Activated T-helper 1 cell treated with anti-CD3 and anti-CD28 coated beads, Interleukin-12 subunit alpha, Interleukin-12 subunit beta, Interleukin-2, Interleukin-4 antibody, amounts not matched to agents 30 ng/mL and 10 ng/mL and 1 ng/mL, durations not matched to agents 14 hours and 24 hours and 36 hours (primary cell): ENCODE measurements around the gene IP6K2. TPM values are rescaled to one million over a fixed set of nuclear protein-coding genes. Genes with fewer than 3 reads are reported as not detected.

Experiments
- DNase-seq: peaks from one replicate; pipeline ENCODE4 v3.0.0; 2021; ENCODE audit warnings: low spot score
- H3K27ac Mint-ChIP-seq: one replicate; pipeline ENCODE4 v1.8.0; 2021; ENCODE audit warnings: mild to moderate bottlenecking, mixed read lengths
- H3K27me3 Mint-ChIP-seq: one replicate; pipeline ENCODE4 v1.8.0; 2022; ENCODE audit warnings: mild to moderate bottlenecking, moderate library complexity, mixed read lengths; ENCODE audit not compliant: insufficient read depth
- H3K36me3 Mint-ChIP-seq: one replicate; pipeline ENCODE4 v1.8.0; 2021; ENCODE audit warnings: low read depth, mixed read lengths
- H3K4me1 Mint-ChIP-seq: one replicate; pipeline ENCODE4 v1.8.0; 2021; ENCODE audit warnings: low read depth, mixed read lengths
- H3K4me3 Mint-ChIP-seq: one replicate; pipeline ENCODE4 v1.8.0; 2021; ENCODE audit warnings: mild to moderate bottlenecking, moderate library complexity, mixed read lengths
- H3K9me3 Mint-ChIP-seq: one replicate; pipeline ENCODE4 v1.8.0; 2021; ENCODE audit warnings: mixed read lengths
- intact Hi-C: fragments of 100-400 bp; cut with micrococcal nuclease; formaldehyde crosslinking; loops from one replicate; pipeline ENCODE4 v1.15.1; 2024
- total RNA-seq: library from RNA; stranded (reverse); gene quantifications from 2 replicates; pipeline ENCODE4 v1.2.3, GENCODE V29; 2022

IP6K2 gene
- total RNA-seq, 1 donor from 2014 or later, result 61.0 TPM

DNA sequence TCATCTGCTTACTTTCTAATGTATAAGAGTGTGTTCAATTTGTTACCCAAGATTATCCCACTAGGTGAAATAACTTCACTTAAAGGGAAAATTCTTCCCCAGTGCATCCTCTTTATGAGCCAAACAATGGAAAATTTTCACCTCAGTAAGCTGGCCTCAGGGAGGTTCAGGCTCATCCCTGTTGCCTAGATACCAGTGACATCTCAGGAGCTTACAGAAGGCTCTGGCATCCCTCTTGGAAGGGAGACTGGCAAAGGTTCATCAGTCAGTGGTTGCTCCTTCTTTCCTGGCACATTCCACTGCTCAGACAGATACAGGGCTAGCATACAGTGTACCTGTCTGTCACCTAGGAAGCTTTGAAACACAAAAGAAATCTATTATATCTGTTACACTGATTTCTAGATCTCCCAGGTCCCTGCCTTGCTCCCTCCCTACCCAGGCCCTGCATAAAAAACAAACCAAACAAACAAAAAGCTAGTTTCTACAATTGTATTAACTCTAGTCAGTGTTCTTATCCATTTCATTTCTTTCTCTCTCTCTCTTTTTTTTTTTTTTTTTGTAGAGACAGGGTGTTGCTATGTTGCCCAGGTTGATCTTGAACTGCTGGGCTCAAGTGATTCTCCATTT is 1.7 kb downstream of the IP6K2 start:
- H3K4me3 Mint-ChIP-seq, result peak overlapping the region; percentile 98
- H3K36me3 Mint-ChIP-seq, result peaks cover 20% of the 10 kb centered on the region
- H3K27ac Mint-ChIP-seq, result peak overlapping the region; percentile 94
- H3K4me1 Mint-ChIP-seq, result peaks cover 35% of the 10 kb centered on the region
- H3K27me3 Mint-ChIP-seq, result peaks cover 12% of the 10 kb centered on the region
- intact Hi-C loops, result loop anchor here (5.0 kb wide), 3 partner anchors 158 to 312 kb away; partner anchors contain the start of genes IMPDH2, PFKFB4 and WDR6
- H3K9me3 Mint-ChIP-seq, result no peaks in the 10 kb centered on the region
- no peak for DNase-seq

DNA sequence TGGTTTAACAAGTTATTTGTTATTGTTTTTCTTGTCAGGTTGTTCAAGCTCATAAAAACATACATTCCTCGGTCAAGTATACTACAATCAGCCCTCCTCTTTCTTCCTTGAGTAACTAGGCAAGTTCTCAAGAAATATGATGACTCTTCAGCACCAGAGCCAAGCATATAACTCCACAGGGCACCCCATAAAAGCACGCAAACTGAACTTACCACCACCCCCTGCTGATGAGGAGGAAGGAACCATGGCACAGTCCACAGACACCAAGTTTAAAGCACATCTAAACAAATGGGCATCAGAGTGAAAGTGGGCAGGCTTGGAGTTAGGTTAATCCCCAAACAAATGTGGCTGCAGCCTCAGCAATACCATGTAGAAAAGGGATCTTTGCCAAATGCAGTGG is 5.3 kb downstream of the IP6K2 start:
- intact Hi-C loops, result no loop called here
- no peaks in the 10 kb centered on the region for H3K27me3 Mint-ChIP-seq
- H3K9me3 Mint-ChIP-seq, result no peaks in the 10 kb centered on the region
- no peak overlapping the region for H3K4me3 Mint-ChIP-seq
- peaks cover 28% of the 10 kb centered on the region for H3K4me1 Mint-ChIP-seq
- H3K36me3 Mint-ChIP-seq, result peaks cover 29% of the 10 kb centered on the region
- H3K27ac Mint-ChIP-seq, result no peak overlapping the region
- no peak for DNase-seq

DNA sequence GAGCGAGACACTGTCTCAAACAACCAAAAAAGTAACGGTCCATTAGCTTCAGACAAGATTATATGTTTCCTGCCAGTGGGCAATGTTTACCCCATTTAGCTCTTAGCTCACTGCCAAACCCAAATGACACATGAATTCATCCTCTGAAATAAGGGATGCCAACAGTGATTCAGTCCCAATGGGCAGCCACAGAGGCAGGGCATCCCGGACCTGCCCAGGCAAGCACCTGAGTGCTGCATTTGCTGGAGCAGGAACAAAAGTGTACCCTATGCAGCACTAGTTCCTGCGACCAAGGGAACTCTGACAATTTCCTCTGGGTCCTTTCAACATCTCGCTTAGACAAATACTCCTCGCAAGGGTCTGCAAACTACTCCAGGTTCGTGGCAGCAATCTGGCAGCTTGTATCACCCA is 8.0 kb downstream of the IP6K2 start:
- Mint-ChIP-seq H3K4me3 (no peak overlapping the region), H3K27me3 (no peaks in the 10 kb centered on the region), H3K9me3 (no peaks in the 10 kb centered on the region), H3K27ac (no peak overlapping the region), H3K36me3 (peaks cover 31% of the 10 kb centered on the region), H3K4me1 (peaks cover 11% of the 10 kb centered on the region)
- DNase-seq, result no peak
- intact Hi-C loops, result no loop called here

DNA sequence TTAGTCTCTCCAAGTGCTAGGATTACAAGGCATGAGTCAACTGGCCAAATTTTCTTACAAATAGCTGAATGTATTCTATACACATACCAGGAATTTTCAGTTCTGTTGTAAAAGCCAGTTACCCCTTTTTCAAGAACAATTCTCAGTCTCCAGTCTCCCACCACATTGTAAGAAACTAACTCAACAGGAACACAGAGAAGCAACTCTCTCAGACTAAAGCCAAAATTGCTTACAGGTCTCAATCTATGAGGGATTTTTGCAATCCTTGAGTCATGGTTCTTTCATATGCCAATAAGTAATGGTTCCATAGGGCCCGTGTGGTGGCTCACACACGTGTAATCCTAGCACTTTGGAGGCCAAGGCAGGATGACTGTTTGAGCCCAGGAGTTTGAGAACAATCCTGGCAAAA is 8.5 kb downstream of the IP6K2 start:
- H3K4me3 Mint-ChIP-seq, result no peak overlapping the region
- intact Hi-C loops, result no loop called here
- DNase-seq, result no peak
- no peaks in the 10 kb centered on the region for H3K27me3 Mint-ChIP-seq
- no peaks in the 10 kb centered on the region for H3K9me3 Mint-ChIP-seq
- H3K27ac Mint-ChIP-seq, result no peak overlapping the region
- peaks cover 32% of the 10 kb centered on the region for H3K36me3 Mint-ChIP-seq
- peaks cover 11% of the 10 kb centered on the region for H3K4me1 Mint-ChIP-seq

DNA sequence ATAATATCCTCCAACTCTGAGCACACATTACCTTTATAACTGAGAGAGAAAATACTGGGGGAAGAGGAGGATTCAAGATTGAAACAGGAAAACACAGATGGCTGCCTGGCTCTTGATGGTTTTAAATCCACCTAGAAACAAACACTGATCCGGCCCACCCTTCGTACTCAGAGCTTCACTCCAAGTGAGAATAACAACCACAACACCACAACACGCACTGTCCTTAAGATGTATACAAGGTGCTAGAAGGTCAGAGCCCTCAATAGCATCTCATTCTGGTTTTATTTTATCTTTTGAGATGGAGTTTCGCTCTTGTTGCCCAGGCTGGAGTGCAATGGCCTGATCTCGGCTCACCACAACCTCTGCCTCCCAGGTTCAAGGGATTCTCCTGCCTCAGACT is 9.9 kb downstream of the IP6K2 start:
- Mint-ChIP-seq H3K27me3 (no peaks in the 10 kb centered on the region), H3K36me3 (peaks cover 34% of the 10 kb centered on the region), H3K4me1 (peaks cover 13% of the 10 kb centered on the region), H3K27ac (no peak overlapping the region), H3K9me3 (no peaks in the 10 kb centered on the region), H3K4me3 (no peak overlapping the region)
- DNase-seq, result no peak
- intact Hi-C loops, result no loop called here

DNA sequence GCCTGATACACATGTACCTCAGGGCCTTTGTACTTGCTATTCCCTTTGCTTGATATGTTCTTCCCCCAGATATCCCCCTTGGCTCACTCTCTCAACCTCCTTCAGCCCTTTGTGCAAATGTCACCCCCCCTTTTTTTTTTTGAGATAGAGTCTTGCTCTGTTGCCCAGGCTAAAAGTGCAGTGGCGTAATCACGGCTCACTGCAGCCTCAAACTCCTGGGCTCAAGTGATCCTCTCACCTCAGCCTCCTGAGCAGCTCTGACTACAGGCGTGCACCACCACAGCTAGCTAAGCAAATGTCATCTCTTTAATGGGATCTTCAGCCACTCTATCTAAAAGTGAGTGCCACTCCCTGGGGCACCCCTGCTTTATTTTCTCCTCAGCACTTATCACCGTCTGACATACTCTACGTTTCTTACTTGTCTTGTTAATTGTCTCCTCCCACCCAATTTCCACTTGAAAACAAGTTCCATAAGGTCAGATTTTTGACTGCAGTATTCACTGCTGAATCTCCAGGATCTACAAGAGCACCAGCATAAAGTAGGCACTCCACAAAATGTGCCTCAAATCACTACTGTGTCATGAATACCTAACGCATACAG is 14.6 kb downstream of the IP6K2 start:
- Mint-ChIP-seq H3K27ac (no peak overlapping the region), H3K9me3 (no peaks in the 10 kb centered on the region), H3K27me3 (no peaks in the 10 kb centered on the region), H3K4me1 (peaks cover 12% of the 10 kb centered on the region), H3K4me3 (no peak overlapping the region), H3K36me3 (peaks cover 22% of the 10 kb centered on the region)
- intact Hi-C loops, result no loop called here
- no peak for DNase-seq

DNA sequence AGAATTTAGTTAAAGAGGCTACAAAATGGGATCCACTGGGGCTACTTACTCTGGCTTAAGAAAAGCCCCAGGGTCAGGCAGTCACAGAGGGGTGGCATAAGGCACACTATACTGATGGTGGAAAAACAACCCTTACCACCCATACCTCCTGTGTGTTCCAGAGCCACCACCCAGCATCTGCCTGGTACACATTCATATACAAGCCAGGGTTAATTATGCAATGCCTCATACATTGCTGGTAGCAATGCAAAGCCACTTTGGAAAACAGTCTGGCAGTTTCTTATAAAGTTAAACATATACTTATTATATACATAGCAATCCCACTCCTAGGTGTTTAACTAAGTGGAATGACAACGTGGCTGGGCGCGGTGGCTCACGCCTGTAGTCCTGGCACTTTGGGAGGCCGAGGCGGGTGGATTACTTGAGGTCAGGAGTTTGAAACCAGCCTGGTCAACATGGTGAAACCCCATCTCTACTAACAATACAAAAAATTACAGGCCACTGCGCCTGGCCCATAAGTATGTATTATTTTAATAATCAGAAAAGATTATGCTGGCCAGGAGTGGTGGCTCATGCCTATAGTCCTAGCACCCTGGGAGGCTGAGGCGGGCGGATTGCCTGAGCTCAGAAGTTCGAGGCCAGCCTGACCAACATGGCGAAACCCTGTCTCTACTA is 16.2 kb downstream of the IP6K2 start:
- H3K36me3 Mint-ChIP-seq, result peaks cover 17% of the 10 kb centered on the region
- H3K4me1 Mint-ChIP-seq, result peaks cover 12% of the 10 kb centered on the region
- no peaks in the 10 kb centered on the region for H3K27me3 Mint-ChIP-seq
- no peak overlapping the region for H3K27ac Mint-ChIP-seq
- H3K9me3 Mint-ChIP-seq, result no peaks in the 10 kb centered on the region
- no peak overlapping the region for H3K4me3 Mint-ChIP-seq
- no peak for DNase-seq
- intact Hi-C loops, result no loop called here

DNA sequence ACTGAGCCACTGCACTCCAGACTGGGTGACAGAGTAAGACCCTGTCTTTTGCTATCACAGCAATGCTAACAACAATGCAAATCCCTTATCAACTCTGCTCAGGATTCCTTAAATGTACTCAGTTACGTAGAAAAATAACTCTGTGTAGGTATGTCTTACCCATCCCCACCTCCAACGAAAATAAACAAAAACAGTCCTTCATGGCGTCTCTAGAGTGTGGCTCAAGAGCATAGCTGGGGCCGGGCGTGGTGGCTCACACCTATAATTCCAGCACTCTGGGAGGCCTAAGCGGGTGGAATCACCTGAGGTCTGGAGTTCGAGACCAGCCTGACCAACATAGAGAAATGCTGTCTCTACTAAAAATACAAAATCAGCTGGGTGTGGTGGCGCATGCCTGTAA is 18.1 kb downstream of the IP6K2 start:
- Mint-ChIP-seq H3K9me3 (no peaks in the 10 kb centered on the region), H3K27ac (no peak overlapping the region), H3K27me3 (no peaks in the 10 kb centered on the region), H3K36me3 (peaks cover 16% of the 10 kb centered on the region), H3K4me1 (peaks cover 12% of the 10 kb centered on the region), H3K4me3 (no peak overlapping the region)
- intact Hi-C loops, result no loop called here
- no peak for DNase-seq

DNA sequence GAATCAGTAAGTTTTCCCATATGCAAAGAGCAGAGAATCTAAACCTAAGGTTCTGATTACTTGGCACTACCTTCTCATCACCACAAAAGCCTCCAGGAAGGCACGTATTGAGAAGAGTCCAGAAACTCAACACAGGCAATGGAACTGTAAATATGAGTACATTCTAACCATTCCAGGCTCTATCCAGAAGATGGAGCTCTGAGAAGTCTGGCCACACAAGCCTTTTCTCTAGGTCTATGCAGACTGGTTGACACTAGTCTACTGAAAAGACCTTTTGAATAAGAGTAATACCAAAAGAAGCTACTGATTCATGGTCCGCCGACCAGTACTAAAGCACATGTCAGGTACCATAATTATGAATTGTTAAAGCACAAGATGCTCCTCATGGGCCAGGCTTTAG is 19.1 kb downstream of the IP6K2 start:
- H3K4me1 Mint-ChIP-seq, result peaks cover 12% of the 10 kb centered on the region
- no peak for DNase-seq
- no peak overlapping the region for H3K27ac Mint-ChIP-seq
- no peak overlapping the region for H3K4me3 Mint-ChIP-seq
- intact Hi-C loops, result no loop called here
- H3K36me3 Mint-ChIP-seq, result peaks cover 18% of the 10 kb centered on the region
- H3K9me3 Mint-ChIP-seq, result no peaks in the 10 kb centered on the region
- H3K27me3 Mint-ChIP-seq, result no peaks in the 10 kb centered on the region

DNA sequence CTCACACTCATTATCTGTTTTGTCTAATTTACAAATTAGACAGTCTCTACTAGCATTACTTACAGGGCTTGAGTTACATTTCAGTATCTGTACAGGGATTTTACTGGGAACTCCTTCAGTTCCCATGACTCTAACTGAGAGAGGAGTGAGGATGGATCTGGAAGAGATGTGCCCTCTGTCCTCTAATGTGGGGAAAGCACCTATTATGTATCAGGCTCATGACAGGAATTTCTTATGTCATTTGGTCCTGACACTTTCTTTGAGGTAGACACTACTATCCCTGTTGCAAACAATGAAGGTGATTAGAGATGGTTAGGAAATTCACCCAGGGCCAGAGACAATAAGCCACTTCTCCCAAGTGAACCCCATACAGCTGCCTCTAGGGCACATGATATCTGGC is 20.4 kb downstream of the IP6K2 start:
- Mint-ChIP-seq H3K9me3 (no peaks in the 10 kb centered on the region), H3K27ac (no peak overlapping the region)
- intact Hi-C loops, result no loop called here

DNA sequence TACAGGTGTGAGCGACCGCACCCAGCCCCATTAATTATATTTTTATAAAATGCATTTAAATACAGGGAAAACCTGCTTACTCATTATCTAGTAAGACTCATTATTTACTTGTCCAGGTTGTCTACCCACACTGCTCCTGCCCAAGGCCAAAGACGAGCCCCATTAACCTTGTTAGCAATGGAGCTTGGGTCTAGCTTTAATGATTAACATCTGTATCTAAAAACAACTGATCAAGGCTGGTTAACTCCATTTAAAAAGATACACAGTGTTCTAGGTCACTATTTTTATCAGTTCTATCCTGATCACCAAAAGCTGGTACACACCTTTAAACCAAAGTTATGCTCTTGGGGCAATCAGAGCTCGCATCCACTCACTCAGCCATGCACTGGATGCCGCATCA is 20.9 kb downstream of the IP6K2 start:
- H3K36me3 Mint-ChIP-seq, result peaks cover 20% of the 10 kb centered on the region
- intact Hi-C loops, result no loop called here
- no peak for DNase-seq
- H3K27me3 Mint-ChIP-seq, result no peaks in the 10 kb centered on the region
- H3K9me3 Mint-ChIP-seq, result no peaks in the 10 kb centered on the region
- no peak overlapping the region for H3K27ac Mint-ChIP-seq
- no peak overlapping the region for H3K4me3 Mint-ChIP-seq
- peaks cover 5% of the 10 kb centered on the region for H3K4me1 Mint-ChIP-seq

More for the DNA sequence above, 20.4 kb downstream of the IP6K2 start:
- no peak overlapping the region for H3K4me3 Mint-ChIP-seq
- peaks cover 17% of the 10 kb centered on the region for H3K36me3 Mint-ChIP-seq
- no peak for DNase-seq
- no peaks in the 10 kb centered on the region for H3K27me3 Mint-ChIP-seq
- peaks cover 5% of the 10 kb centered on the region for H3K4me1 Mint-ChIP-seq

DNA sequence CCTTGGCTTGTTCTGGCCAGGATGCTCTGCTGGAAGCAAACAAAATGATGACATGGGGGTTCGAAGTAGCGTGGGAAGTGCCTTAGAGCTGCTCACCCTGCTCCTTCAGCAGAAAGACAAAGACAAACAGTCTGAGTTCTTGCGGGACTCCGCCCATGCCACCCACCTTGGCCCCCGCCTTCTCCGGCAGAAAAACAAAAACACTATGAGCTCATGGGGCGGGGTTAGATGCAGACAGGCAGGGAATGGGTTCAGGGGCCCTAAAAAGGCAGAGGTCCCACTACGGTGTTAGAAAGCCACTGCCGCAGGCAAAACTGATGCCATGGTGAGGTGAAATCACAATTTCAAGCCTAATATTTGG is 21.6 kb downstream of the IP6K2 start:
- H3K4me1 Mint-ChIP-seq, result peaks cover 4% of the 10 kb centered on the region
- no peak overlapping the region for H3K27ac Mint-ChIP-seq
- no peaks in the 10 kb centered on the region for H3K27me3 Mint-ChIP-seq
- peaks cover 22% of the 10 kb centered on the region for H3K36me3 Mint-ChIP-seq
- no peak overlapping the region for H3K4me3 Mint-ChIP-seq
- no peak for DNase-seq
- H3K9me3 Mint-ChIP-seq, result no peaks in the 10 kb centered on the region
- intact Hi-C loops, result no loop called here

DNA sequence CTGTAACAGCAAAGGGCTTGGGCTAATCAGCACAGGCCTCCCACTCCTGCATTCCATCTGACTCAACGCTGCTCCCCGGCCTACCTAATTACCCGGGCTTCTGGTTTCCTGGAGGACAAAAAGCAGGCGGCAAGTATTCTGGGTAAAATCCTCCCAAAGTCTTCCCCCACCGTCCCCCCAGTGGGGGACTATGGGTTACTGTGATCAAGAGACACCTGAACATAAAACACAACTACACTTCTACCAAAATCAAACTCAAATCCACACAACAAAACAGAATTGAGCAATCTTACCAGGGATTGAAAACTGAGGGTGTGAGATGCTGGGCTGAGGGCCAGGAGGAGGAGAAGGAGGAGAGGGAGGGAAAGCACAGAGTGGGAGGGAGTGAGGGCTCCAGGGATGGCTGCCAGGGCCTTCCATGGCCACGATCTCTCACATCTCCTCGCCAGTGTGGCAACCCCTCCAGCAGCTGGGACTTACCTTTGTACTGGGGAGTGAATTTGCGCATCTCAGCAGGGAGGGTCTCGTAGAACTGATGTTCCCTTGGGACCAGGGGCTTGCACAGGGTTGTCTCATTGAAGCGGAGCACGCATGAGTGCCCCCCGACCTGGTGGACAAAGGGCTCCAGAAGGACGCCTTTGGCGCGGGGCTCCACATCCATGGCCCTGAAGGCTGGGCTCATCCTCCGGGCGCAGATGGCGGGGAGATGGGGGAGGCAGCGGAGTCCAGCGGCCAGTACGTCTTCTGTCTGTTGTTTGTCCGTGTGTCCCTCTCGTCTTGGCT is 22.2 kb downstream of the IP6K2 start:
- no peaks in the 10 kb centered on the region for H3K9me3 Mint-ChIP-seq
- peaks cover 25% of the 10 kb centered on the region for H3K36me3 Mint-ChIP-seq
- H3K27ac Mint-ChIP-seq, result no peak overlapping the region
- DNase-seq, result no peak
- H3K27me3 Mint-ChIP-seq, result no peaks in the 10 kb centered on the region
- H3K4me3 Mint-ChIP-seq, result no peak overlapping the region
- no peaks in the 10 kb centered on the region for H3K4me1 Mint-ChIP-seq
- intact Hi-C loops, result no loop called here
